Adrenal gland (tissue), 12 donors: ENCODE data around the gene GHRH. TPM values are rescaled to one million over a fixed set of nuclear protein-coding genes. Genes with fewer than 3 reads are reported as not detected.

Experiments used
- DNase-seq, 7 donors: peaks; one replicate each; pipeline ENCODE4 v3.0.0-alpha.2; 2019 to 2020
- H3K27ac ChIP-seq, 5 donors: fragments of 200-600 bp; sonication (generic) in 4 of 5; 1 replicate in 3 of 5; 2 replicates in 2 of 5; pipeline versions ENCODE4 v1.5.1 to v1.8.0; 2016 to 2020; ENCODE audit warnings: mild to moderate bottlenecking in 1 of 5
- H3K27me3 ChIP-seq: fragments of 200-600 bp; 2 replicates; pipeline ENCODE4 v1.8.0; 2021
- H3K36me3 ChIP-seq, 2 donors: fragments of 200-600 bp; replicated peaks in 1 of 2; 1 replicate in 1 of 2; 2 replicates in 1 of 2; pipeline versions ENCODE4 v1.5.1 to v1.8.0; 2018 to 2022
- H3K4me1 ChIP-seq, 2 donors: fragments of 200-600 bp; replicated peaks in 1 of 2; 1 replicate in 1 of 2; 2 replicates in 1 of 2; pipeline versions ENCODE4 v1.5.1 to v1.8.0; 2018 to 2021
- H3K4me3 ChIP-seq, 4 donors: fragments of 200-600 bp; sonication (generic) in 3 of 4; one replicate each; pipeline ENCODE4 v1.5.1; 2016 to 2018
- H3K9me3 ChIP-seq, 3 donors: fragments of 200-600 bp; sonication (generic) in 1 of 3; replicated peaks in 1 of 3; 1 replicate in 2 of 3; 2 replicates in 1 of 3; pipeline versions ENCODE4 v1.5.1 to v1.8.0; 2016 to 2021
- CTCF ChIP-seq, 6 experiments: fragments of 450-650 bp in 4 of 6; fragments of 200-600 bp in 2 of 6; sonication (generic) in 1 of 6; IDR thresholded peaks; 1 replicate in 5 of 6; 2 replicates in 1 of 6; pipeline versions ENCODE4 v1.5.1 to v1.8.0; 2016 to 2021; ENCODE audit warnings: antibody characterized with exemption in 6 of 6, mild to moderate bottlenecking in 2 of 6, moderate library complexity in 1 of 6
- POLR2A ChIP-seq, 2 donors: fragments of 450-650 bp; IDR thresholded peaks; one replicate each; pipeline ENCODE4 v1.6.1; 2017; ENCODE audit warnings: antibody characterized with exemption in 2 of 2, mild to moderate bottlenecking in 2 of 2, moderate library complexity in 1 of 2
- WGBS, 4 donors: extraction: QIAGEN DNeasy Blood & Tissue Kit in 2 of 4; methylation state at CpG; one replicate each; pipeline versions ENCODE4 v1.1.5 to v1.1.7; 2013 to 2017; 5-methylcytosine and 5-hydroxymethylcytosine counted together
- intact Hi-C, 2 donors: fragments of 100-400 bp; cut with DNase I; formaldehyde crosslinking; loops; one replicate each; pipeline versions ENCODE4 v1.14.1 to v1.15.0; 2022 to 2023
- polyA plus RNA-seq, 3 donors: library from polyadenylated mRNA; stranded (reverse); fragments of 200-250 nt in 2 of 3; fragments of 350-450 nt in 1 of 3; fragmentation: Illumina TruSeq in 1 of 3; extraction: RNeasy Lipid Tissue Mini Kit (QIAGEN cat#74804) in 1 of 3; gene quantifications; one replicate each; pipeline ENCODE4 v1.2.3, GENCODE V29; 2013 to 2014
- total RNA-seq, 9 donors: library from RNA; depleted of rRNA in 4 of 9; stranded (reverse); fragments of >200 nt in 4 of 9; fragments of 120-200 nt in 1 of 9; fragmentation: NEBNext Ultra II Directional in 1 of 9; extraction: Animal tissue kit (Norgen Biotek cat#: 25700) in 1 of 9; gene quantifications; one replicate each; pipeline versions ENCODE4 v1.1.0 to v1.2.4, GENCODE V29; 2013 to 2023
- donor health status: healthy with polysubstance abuse.
- donor health status: Bipolar disorder and iron deficiency.
- donor health status: DM: yes; HTN: yes; CAD: no.
- donor health status: DM: no; HTN: no; CAD: no.
- donor health status: DM: no; HTN: no; CAD: no.
- donor health status: DM: yes; HTN: yes; CAD: no.

The GHRH gene
- total and polyA plus RNA-seq, 12 donors: 0.91 to 26.1 TPM; not detected in 10

GRCh38 chr20:37283530-37284195 lies 22.0 kb upstream of the GHRH start:
- H3K36me3 ChIP-seq: no peaks in the 10 kb centered on the region
- no peaks in the 10 kb centered on the region for H3K27me3 ChIP-seq
- H3K4me1 ChIP-seq: peaks cover 5 to 9% of the 10 kb centered on the region in 2 donors
- no peak overlapping the region for H3K27ac ChIP-seq
- H3K9me3 ChIP-seq: no peaks in the 10 kb centered on the region
- intact Hi-C loops: loop anchor here (5.0 kb wide), 1 partner anchor 104 kb away; no protein-coding TSS in a partner anchor
- DNase-seq: no peak
- TF ChIP-seq POLR2A (IDR thresholded peaks at IDR 0.05) (no peak), CTCF (IDR thresholded peaks at IDR 0.05) (no peak)
- 79 to 93% (median 85%) methylated on average over 8 to 9 of the region's 9 CpGs for WGBS, 4 donors
- H3K4me3 ChIP-seq: no peak overlapping the region

DNA sequence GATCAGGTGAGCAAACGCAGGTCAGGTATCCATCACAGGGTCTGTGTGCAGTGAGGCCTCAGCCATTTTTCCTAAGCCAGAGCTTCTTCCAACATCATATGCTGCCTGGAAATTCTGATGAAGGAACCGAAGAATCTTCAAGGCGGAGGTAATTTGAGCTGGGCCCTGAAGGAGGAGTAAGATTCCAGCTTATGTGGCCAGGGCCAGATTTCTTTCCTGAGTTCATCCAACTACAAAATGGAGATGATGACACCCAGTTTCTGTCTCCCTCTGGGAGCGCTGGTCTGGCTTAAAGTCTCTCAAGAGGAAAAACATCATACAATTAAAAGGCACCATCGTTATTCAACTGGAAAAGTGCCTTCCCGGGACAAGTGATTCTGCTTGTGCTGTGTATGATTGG lies 20.9 kb upstream of the GHRH start:
- H3K27ac ChIP-seq: no peak overlapping the region
- 70 to 77% (median 72%) methylated on average over 6 of the region's 6 CpGs for WGBS, 4 donors
- no peaks in the 10 kb centered on the region for H3K27me3 ChIP-seq
- peak in 1 of 7 donors; percentile 21 for DNase-seq
- intact Hi-C loops: loop anchor here (5.0 kb wide), 1 partner anchor 105 kb away; no protein-coding TSS in a partner anchor
- H3K4me3 ChIP-seq: no peak overlapping the region
- TF ChIP-seq CTCF (IDR thresholded peaks at IDR 0.05): peak in 5 of 6 experiments; percentile 3 to 44 (median 30)
- no peak for TF ChIP-seq POLR2A (IDR thresholded peaks at IDR 0.05)
- H3K9me3 ChIP-seq: no peaks in the 10 kb centered on the region
- no peaks in the 10 kb centered on the region for H3K36me3 ChIP-seq
- H3K4me1 ChIP-seq: peaks cover 2 to 3% of the 10 kb centered on the region in 2 donors

- no peak for DNase-seq
- no peaks in the 10 kb centered on the region for H3K27me3 ChIP-seq
- no peaks in the 10 kb centered on the region for H3K36me3 ChIP-seq
- H3K9me3 ChIP-seq: no peaks in the 10 kb centered on the region
- WGBS, 4 donors: 84 to 87% (median 86%) methylated on average over 8 of the region's 8 CpGs
- H3K27ac ChIP-seq: no peak overlapping the region
- no peak for TF ChIP-seq CTCF (IDR thresholded peaks at IDR 0.05)
- H3K4me1 ChIP-seq: peaks cover 11% of the 10 kb centered on the region in 2 donors
- intact Hi-C loops: loop anchor here (5.0 kb wide), 1 partner anchor 107 kb away; no protein-coding TSS in a partner anchor
- no peak overlapping the region for H3K4me3 ChIP-seq
Observed at GRCh38 chr20:37280403-37280802, 18.8 kb upstream of the GHRH start.

- Histone ChIP-seq H3K4me1 (peaks cover 11 to 13% of the 10 kb centered on the region in 2 donors), H3K9me3 (no peaks in the 10 kb centered on the region), H3K36me3 (no peaks in the 10 kb centered on the region), H3K4me3 (no peak overlapping the region), H3K27me3 (no peaks in the 10 kb centered on the region), H3K27ac (no peak overlapping the region)
- intact Hi-C loops: loop anchor here (5.0 kb wide), 1 partner anchor 107 kb away; no protein-coding TSS in a partner anchor
- WGBS, 4 donors: 62 to 88% (median 75%) methylated on average over 3 to 8 of the region's 8 CpGs
- no peak for DNase-seq
- no peak for TF ChIP-seq CTCF (IDR thresholded peaks at IDR 0.05)
- no peak for TF ChIP-seq POLR2A (IDR thresholded peaks at IDR 0.05)
Observed at GRCh38 chr20:37279820-37280219, 18.2 kb upstream of the GHRH start.
